Measurements from ENCODE around the gene TMEM86B.
A peak's percentile ranks its signal among the peaks of the same experiment; 100 is the strongest.

The TMEM86B gene

GRCh38 chr19:55228403-55229031 lies at the start of gene TMEM86B:
TSS of gene TMEM86B (minus strand) at chr19:55228763. CDS start at chr19:55228741, 22 bp downstream.
- DNase-seq (ENCODE audit: insufficient read length, low spot score) = no peak
- FAIRE-seq = no peak

- FAIRE-seq = no peak
- DNase-seq (ENCODE audit: insufficient read length, low spot score) = no peak
Measured at GRCh38 chr19:55277494-55277893, 48.9 kb upstream of the TMEM86B start.

- DNase-seq (ENCODE audit: insufficient read length, low spot score) (no peak), FAIRE-seq (peak; percentile 65)
Measured at GRCh38 chr19:55276720-55277430, 48.3 kb upstream of the TMEM86B start.

- FAIRE-seq (no peak), DNase-seq (ENCODE audit: insufficient read length, low spot score) (no peak)
Measured at GRCh38 chr19:55275851-55276719, 47.5 kb upstream of the TMEM86B start.

- FAIRE-seq (no peak), DNase-seq (ENCODE audit: insufficient read length, low spot score) (no peak)
Measured at GRCh38 chr19:55273978-55274707, 45.6 kb upstream of the TMEM86B start.

- FAIRE-seq (no peak), DNase-seq (ENCODE audit: insufficient read length, low spot score) (no peak)
Measured at GRCh38 chr19:55272142-55272541, 43.6 kb upstream of the TMEM86B start.

- DNase-seq (ENCODE audit: insufficient read length, low spot score) = no peak
- no peak for FAIRE-seq
Measured at GRCh38 chr19:55270172-55270942, 41.8 kb upstream of the TMEM86B start.

- DNase-seq (ENCODE audit: insufficient read length, low spot score) (no peak), FAIRE-seq (no peak)
Measured at GRCh38 chr19:55269299-55269698, 40.7 kb upstream of the TMEM86B start.

GRCh38 chr19:55266840-55267239 lies 38.3 kb upstream of the TMEM86B start:
- DNase-seq (ENCODE audit: insufficient read length, low spot score) (no peak), FAIRE-seq (no peak)

GRCh38 chr19:55266404-55266803 lies 37.8 kb upstream of the TMEM86B start:
- FAIRE-seq (no peak), DNase-seq (ENCODE audit: insufficient read length, low spot score) (no peak)

GRCh38 chr19:55265723-55266386 lies 37.3 kb upstream of the TMEM86B start:
- DNase-seq (ENCODE audit: insufficient read length, low spot score) = no peak
- no peak for FAIRE-seq

GRCh38 chr19:55265173-55265572 lies 36.6 kb upstream of the TMEM86B start:
- FAIRE-seq (no peak), DNase-seq (ENCODE audit: insufficient read length, low spot score) (no peak)

GRCh38 chr19:55264531-55264930 lies 36.0 kb upstream of the TMEM86B start:
- DNase-seq (ENCODE audit: insufficient read length, low spot score) (no peak), FAIRE-seq (no peak)

GRCh38 chr19:55262359-55262758 lies 33.8 kb upstream of the TMEM86B start:
- DNase-seq (ENCODE audit: insufficient read length, low spot score) (no peak), FAIRE-seq (no peak)

GRCh38 chr19:55261671-55262126 lies 33.1 kb upstream of the TMEM86B start:
- FAIRE-seq (no peak), DNase-seq (ENCODE audit: insufficient read length, low spot score) (no peak)

GRCh38 chr19:55259540-55260210 lies 31.1 kb upstream of the TMEM86B start:
- no peak for FAIRE-seq

GRCh38 chr19:55258828-55259539 lies 30.4 kb upstream of the TMEM86B start, which contains the start of gene PPP6R1:
TSS of gene PPP6R1 (minus strand) at chr19:55259017. CDS start at chr19:55247103, 11,914 bp downstream.
- FAIRE-seq = peak; percentile 96

More at GRCh38 chr19:55259540-55260210, 31.1 kb upstream of the TMEM86B start:
- DNase-seq (ENCODE audit: insufficient read length, low spot score) = no peak

GRCh38 chr19:55258476-55258827 lies 29.9 kb upstream of the TMEM86B start:
- DNase-seq (ENCODE audit: insufficient read length, low spot score) (no peak), FAIRE-seq (no peak)

More at GRCh38 chr19:55258828-55259539, 30.4 kb upstream of the TMEM86B start, which contains the start of gene PPP6R1:
- DNase-seq (ENCODE audit: insufficient read length, low spot score) = peak; percentile 94

Data from GM19239 (cell line).